ENCODE measurements around the gene ASCL5.
"Not testable (repeated sequence)": the region's sequence is repeated elsewhere in the genome, so short reads cannot be mapped to it uniquely, and the experiment has no call there.

The ASCL5 gene

GRCh38 chr1:201167041-201167991 lies 40.3 kb upstream of the ASCL5 start:
- Histone ChIP-seq H3K4me3 (ENCODE audit: low read length) (no peak overlapping the region), H3K27me3 (ENCODE audit: control insufficient read depth, insufficient read depth, low read length) (peaks cover 37% of the 10 kb centered on the region), H3K9ac (ENCODE audit: low read depth, low read length) (no peak overlapping the region), H3K4me1 (ENCODE audit: control insufficient read depth, insufficient read depth, low read length) (peaks cover 15% of the 10 kb centered on the region), H3K4me2 (ENCODE audit: low read length) (no peak overlapping the region), H3K9me3 (replicated peaks; ENCODE audit: low read length) (no peaks in the 10 kb centered on the region), H3K36me3 (ENCODE audit: insufficient read depth, low read length) (no peaks in the 10 kb centered on the region)

- H3K27me3 ChIP-seq (ENCODE audit: control insufficient read depth, insufficient read depth, low read length): peaks cover 47% of the 10 kb centered on the region
- no peak overlapping the region for H3K9ac ChIP-seq (ENCODE audit: low read depth, low read length)
- no peaks in the 10 kb centered on the region for H3K9me3 ChIP-seq (replicated peaks; ENCODE audit: low read length)
- no peaks in the 10 kb centered on the region for H3K4me1 ChIP-seq (ENCODE audit: control insufficient read depth, insufficient read depth, low read length)
- no peaks in the 10 kb centered on the region for H3K36me3 ChIP-seq (ENCODE audit: insufficient read depth, low read length)
- H3K4me2 ChIP-seq (ENCODE audit: low read length): no peak overlapping the region
- no peak overlapping the region for H3K4me3 ChIP-seq (ENCODE audit: low read length)
These were observed 37.7 kb upstream of the ASCL5 start for GRCh38 chr1:201164645-201165044.

- Histone ChIP-seq H3K27me3 (ENCODE audit: control insufficient read depth, insufficient read depth, low read length) (peaks cover 53% of the 10 kb centered on the region), H3K36me3 (ENCODE audit: insufficient read depth, low read length) (no peaks in the 10 kb centered on the region)
These were observed 36.7 kb upstream of the ASCL5 start for GRCh38 chr1:201163707-201164106.

GRCh38 chr1:201163036-201163435 lies 36.1 kb upstream of the ASCL5 start:
- H3K36me3 ChIP-seq (ENCODE audit: insufficient read depth, low read length); H3K9ac ChIP-seq (ENCODE audit: low read depth, low read length); H3K4me2 ChIP-seq (ENCODE audit: low read length); H3K4me3 ChIP-seq (ENCODE audit: low read length); H3K9me3 ChIP-seq (replicated peaks; ENCODE audit: low read length); H3K4me1 ChIP-seq (ENCODE audit: control insufficient read depth, insufficient read depth, low read length): not testable (repeated sequence)
- H3K27me3 ChIP-seq (ENCODE audit: control insufficient read depth, insufficient read depth, low read length): peaks cover 58% of the 10 kb centered on the region

More at GRCh38 chr1:201163707-201164106, 36.7 kb upstream of the ASCL5 start:
- Histone ChIP-seq H3K9me3 (replicated peaks; ENCODE audit: low read length) (no peaks in the 10 kb centered on the region), H3K4me2 (ENCODE audit: low read length) (no peak overlapping the region), H3K9ac (ENCODE audit: low read depth, low read length) (no peak overlapping the region), H3K4me1 (ENCODE audit: control insufficient read depth, insufficient read depth, low read length) (no peaks in the 10 kb centered on the region), H3K4me3 (ENCODE audit: low read length) (no peak overlapping the region)

GRCh38 chr1:201157949-201158348 lies 31.0 kb upstream of the ASCL5 start:
- Histone ChIP-seq H3K4me2 (ENCODE audit: low read length) (no peak overlapping the region), H3K9me3 (replicated peaks; ENCODE audit: low read length) (no peaks in the 10 kb centered on the region), H3K4me1 (ENCODE audit: control insufficient read depth, insufficient read depth, low read length) (peaks cover 10% of the 10 kb centered on the region), H3K9ac (ENCODE audit: low read depth, low read length) (no peak overlapping the region), H3K27me3 (ENCODE audit: control insufficient read depth, insufficient read depth, low read length) (peaks cover 45% of the 10 kb centered on the region), H3K4me3 (ENCODE audit: low read length) (no peak overlapping the region), H3K36me3 (ENCODE audit: insufficient read depth, low read length) (no peaks in the 10 kb centered on the region)

- no peak overlapping the region for H3K4me3 ChIP-seq (ENCODE audit: low read length)
- no peak overlapping the region for H3K4me2 ChIP-seq (ENCODE audit: low read length)
- peaks cover 10% of the 10 kb centered on the region for H3K4me1 ChIP-seq (ENCODE audit: control insufficient read depth, insufficient read depth, low read length)
- H3K9me3 ChIP-seq (replicated peaks; ENCODE audit: low read length): no peaks in the 10 kb centered on the region
- H3K9ac ChIP-seq (ENCODE audit: low read depth, low read length): no peak overlapping the region
- H3K27me3 ChIP-seq (ENCODE audit: control insufficient read depth, insufficient read depth, low read length): peaks cover 34% of the 10 kb centered on the region
- H3K36me3 ChIP-seq (ENCODE audit: insufficient read depth, low read length): peaks cover 1% of the 10 kb centered on the region
These were observed 29.8 kb upstream of the ASCL5 start for GRCh38 chr1:201156819-201157218.

GRCh38 chr1:201156346-201156745 lies 29.4 kb upstream of the ASCL5 start:
- H3K9ac ChIP-seq (ENCODE audit: low read depth, low read length): no peak overlapping the region
- peaks cover 10% of the 10 kb centered on the region for H3K4me1 ChIP-seq (ENCODE audit: control insufficient read depth, insufficient read depth, low read length)

GRCh38 chr1:201155354-201155753 lies 28.4 kb upstream of the ASCL5 start:
- Histone ChIP-seq H3K9me3 (replicated peaks; ENCODE audit: low read length) (no peaks in the 10 kb centered on the region), H3K36me3 (ENCODE audit: insufficient read depth, low read length) (peaks cover 11% of the 10 kb centered on the region)

More at GRCh38 chr1:201156346-201156745, 29.4 kb upstream of the ASCL5 start:
- H3K9me3 ChIP-seq (replicated peaks; ENCODE audit: low read length): no peaks in the 10 kb centered on the region
- peaks cover 34% of the 10 kb centered on the region for H3K27me3 ChIP-seq (ENCODE audit: control insufficient read depth, insufficient read depth, low read length)
- H3K36me3 ChIP-seq (ENCODE audit: insufficient read depth, low read length): peaks cover 6% of the 10 kb centered on the region
- H3K4me2 ChIP-seq (ENCODE audit: low read length): no peak overlapping the region
- no peak overlapping the region for H3K4me3 ChIP-seq (ENCODE audit: low read length)

GRCh38 chr1:201154389-201155165 lies 27.6 kb upstream of the ASCL5 start, which contains the start of gene TMEM9:
Gene TMEM9, minus strand, starts transcription at chr1:201154474. Its CDS starts 551 bp downstream, at chr1:201153923.
- Histone ChIP-seq H3K4me1 (ENCODE audit: control insufficient read depth, insufficient read depth, low read length) (peaks cover 10% of the 10 kb centered on the region), H3K36me3 (ENCODE audit: insufficient read depth, low read length) (peaks cover 19% of the 10 kb centered on the region), H3K9me3 (replicated peaks; ENCODE audit: low read length) (no peaks in the 10 kb centered on the region), H3K4me2 (ENCODE audit: low read length) (peak within 1 kb of the TSS; percentile 99), H3K9ac (ENCODE audit: low read depth, low read length) (peak within 1 kb of the TSS; percentile 84), H3K27me3 (ENCODE audit: control insufficient read depth, insufficient read depth, low read length) (peaks cover 30% of the 10 kb centered on the region), H3K4me3 (ENCODE audit: low read length) (peak within 1 kb of the TSS; percentile 84)

More at GRCh38 chr1:201155354-201155753, 28.4 kb upstream of the ASCL5 start:
- Histone ChIP-seq H3K27me3 (ENCODE audit: control insufficient read depth, insufficient read depth, low read length) (peaks cover 30% of the 10 kb centered on the region), H3K9ac (ENCODE audit: low read depth, low read length) (no peak overlapping the region), H3K4me3 (ENCODE audit: low read length) (no peak overlapping the region), H3K4me2 (ENCODE audit: low read length) (no peak overlapping the region), H3K4me1 (ENCODE audit: control insufficient read depth, insufficient read depth, low read length) (peaks cover 10% of the 10 kb centered on the region)

- no peaks in the 10 kb centered on the region for H3K9me3 ChIP-seq (replicated peaks; ENCODE audit: low read length)
- H3K27me3 ChIP-seq (ENCODE audit: control insufficient read depth, insufficient read depth, low read length): peaks cover 23% of the 10 kb centered on the region
- H3K9ac ChIP-seq (ENCODE audit: low read depth, low read length): peak overlapping the region; percentile 84
- H3K4me2 ChIP-seq (ENCODE audit: low read length): peak overlapping the region; percentile 99
- peaks cover 10% of the 10 kb centered on the region for H3K4me1 ChIP-seq (ENCODE audit: control insufficient read depth, insufficient read depth, low read length)
- peak overlapping the region; percentile 84 for H3K4me3 ChIP-seq (ENCODE audit: low read length)
- peaks cover 27% of the 10 kb centered on the region for H3K36me3 ChIP-seq (ENCODE audit: insufficient read depth, low read length)
These were observed 26.7 kb upstream of the ASCL5 start for GRCh38 chr1:201153474-201154388.

Data from skeletal muscle satellite cell (primary cell).